ENCODE results near the gene C5.

C5 gene

DNA sequence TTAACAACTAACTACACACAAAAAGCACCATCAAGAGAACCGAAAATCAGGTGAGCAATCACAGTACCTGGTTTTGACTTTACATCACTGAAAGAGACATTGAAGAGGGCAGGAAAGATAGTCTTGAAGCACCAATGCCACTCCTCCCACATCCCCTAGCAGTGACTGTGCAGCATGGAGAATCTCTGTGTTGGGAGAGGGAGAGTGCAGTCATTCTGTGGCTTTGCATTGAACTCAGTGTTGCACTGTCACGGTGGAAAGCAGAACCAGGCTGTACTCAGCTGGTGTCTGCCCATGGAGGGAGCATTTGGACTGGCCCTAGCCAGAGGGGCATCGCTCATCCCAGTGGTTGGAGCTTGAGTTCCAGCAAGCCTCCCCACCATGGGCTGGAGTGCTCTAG lies 40.4 kb downstream of the C5 start:
- no peaks in the 10 kb centered on the region for H3K9me3 ChIP-seq (replicated peaks; ENCODE audit: low read length)
- H3K36me3 ChIP-seq (ENCODE audit: insufficient read depth, low read length) = no peaks in the 10 kb centered on the region
- H3K4me2 ChIP-seq (ENCODE audit: low read length) = no peak overlapping the region
- no peaks in the 10 kb centered on the region for H3K4me1 ChIP-seq (ENCODE audit: control insufficient read depth, insufficient read depth, low read length)
- H3K4me3 ChIP-seq (ENCODE audit: low read length) = no peak overlapping the region
- no peak overlapping the region for H3K9ac ChIP-seq (ENCODE audit: low read depth, low read length)
- no peaks in the 10 kb centered on the region for H3K27me3 ChIP-seq (ENCODE audit: control insufficient read depth, insufficient read depth, low read length)

DNA sequence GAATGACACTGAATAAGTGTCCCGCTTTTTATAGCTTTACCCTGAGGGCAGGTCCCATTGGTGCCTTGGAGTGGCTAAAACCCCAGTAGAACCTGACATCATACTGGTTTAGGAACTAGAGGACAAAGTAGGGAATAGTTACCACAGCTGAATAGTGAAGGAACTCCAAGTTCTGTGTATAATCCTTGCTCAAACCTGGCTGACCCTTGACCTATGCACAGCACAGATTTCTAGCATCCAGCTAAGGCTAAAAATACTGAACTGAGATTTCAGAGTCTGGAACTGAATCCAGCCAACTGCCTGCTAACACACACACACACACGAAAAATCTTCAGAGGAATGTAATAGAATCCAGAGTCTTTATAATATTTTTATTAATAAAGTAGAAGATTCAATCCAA lies 50.8 kb downstream of the C5 start:
- H3K4me2 ChIP-seq (ENCODE audit: low read length) = no peak overlapping the region
- H3K9ac ChIP-seq (ENCODE audit: low read depth, low read length) = no peak overlapping the region
- no peaks in the 10 kb centered on the region for H3K27me3 ChIP-seq (ENCODE audit: control insufficient read depth, insufficient read depth, low read length)
- H3K9me3 ChIP-seq (replicated peaks; ENCODE audit: low read length) = no peaks in the 10 kb centered on the region
- no peaks in the 10 kb centered on the region for H3K4me1 ChIP-seq (ENCODE audit: control insufficient read depth, insufficient read depth, low read length)
- no peak overlapping the region for H3K4me3 ChIP-seq (ENCODE audit: low read length)
- H3K36me3 ChIP-seq (ENCODE audit: insufficient read depth, low read length) = no peaks in the 10 kb centered on the region

DNA sequence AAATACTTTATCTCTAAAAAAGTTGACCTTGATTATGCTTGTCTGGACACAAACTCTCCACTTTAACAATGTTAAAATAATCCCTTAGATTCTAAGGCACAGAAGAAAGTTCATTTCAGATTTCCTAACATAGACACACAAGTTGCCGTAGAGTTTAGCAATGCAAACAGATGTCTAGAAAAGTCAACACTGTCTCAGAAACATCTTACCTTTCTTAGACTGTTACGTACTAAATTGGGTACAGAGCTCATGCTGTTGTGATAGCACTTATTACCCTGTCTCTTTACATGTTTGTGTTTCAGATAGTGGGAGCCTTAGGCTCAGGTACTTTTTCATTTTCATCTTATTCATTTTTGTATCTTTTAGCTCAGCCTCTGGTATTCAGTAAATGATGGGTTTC lies 52.0 kb downstream of the C5 start:
- Histone ChIP-seq H3K9me3 (replicated peaks; ENCODE audit: low read length) (no peaks in the 10 kb centered on the region), H3K36me3 (ENCODE audit: insufficient read depth, low read length) (no peaks in the 10 kb centered on the region), H3K27me3 (ENCODE audit: control insufficient read depth, insufficient read depth, low read length) (no peaks in the 10 kb centered on the region), H3K9ac (ENCODE audit: low read depth, low read length) (no peak overlapping the region), H3K4me1 (ENCODE audit: control insufficient read depth, insufficient read depth, low read length) (no peaks in the 10 kb centered on the region), H3K4me3 (ENCODE audit: low read length) (no peak overlapping the region), H3K4me2 (ENCODE audit: low read length) (no peak overlapping the region)

DNA sequence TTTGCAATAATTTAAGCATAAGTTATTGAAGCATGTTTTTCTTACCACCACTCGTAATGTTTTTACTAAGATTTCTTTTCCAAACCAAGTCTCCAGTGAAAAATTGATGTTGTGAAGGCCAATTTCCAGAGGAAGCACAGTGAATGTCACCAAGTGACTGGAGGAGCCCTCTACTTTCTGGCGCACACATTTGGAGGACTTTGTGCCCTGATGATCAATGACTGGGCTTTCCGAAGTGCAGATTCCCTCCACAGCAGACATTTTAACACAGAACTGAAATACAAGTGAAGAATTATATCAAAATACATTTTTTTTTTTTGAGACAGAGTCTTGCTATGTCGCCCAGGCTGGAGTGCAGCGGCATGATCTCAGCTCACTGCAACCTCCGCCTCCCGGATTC lies 52.6 kb downstream of the C5 start:
- no peak overlapping the region for H3K9ac ChIP-seq (ENCODE audit: low read depth, low read length)
- no peaks in the 10 kb centered on the region for H3K27me3 ChIP-seq (ENCODE audit: control insufficient read depth, insufficient read depth, low read length)
- H3K4me3 ChIP-seq (ENCODE audit: low read length) = no peak overlapping the region
- no peaks in the 10 kb centered on the region for H3K9me3 ChIP-seq (replicated peaks; ENCODE audit: low read length)
- no peaks in the 10 kb centered on the region for H3K36me3 ChIP-seq (ENCODE audit: insufficient read depth, low read length)
- no peaks in the 10 kb centered on the region for H3K4me1 ChIP-seq (ENCODE audit: control insufficient read depth, insufficient read depth, low read length)
- no peak overlapping the region for H3K4me2 ChIP-seq (ENCODE audit: low read length)

DNA sequence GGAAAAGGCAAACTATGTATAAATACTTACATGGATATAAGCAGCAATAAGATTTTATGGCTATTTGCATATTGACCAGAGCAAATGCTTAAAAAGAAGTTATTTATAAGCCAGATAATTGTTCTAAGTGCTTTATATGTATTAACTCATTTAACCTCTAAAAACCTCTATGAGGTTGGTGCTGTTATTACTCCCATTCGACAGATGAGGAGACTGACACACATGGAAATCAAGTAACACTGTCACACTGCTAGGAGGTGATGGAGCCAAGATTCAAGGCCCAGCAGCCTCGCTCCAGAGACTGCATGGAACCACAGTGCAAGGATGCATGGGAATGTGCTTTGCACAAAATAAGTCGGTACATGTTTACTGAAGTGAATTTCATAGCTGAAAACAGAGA lies 53.7 kb downstream of the C5 start:
- H3K9me3 ChIP-seq (replicated peaks; ENCODE audit: low read length) = no peaks in the 10 kb centered on the region
- H3K4me1 ChIP-seq (ENCODE audit: control insufficient read depth, insufficient read depth, low read length) = no peaks in the 10 kb centered on the region
- no peak overlapping the region for H3K4me3 ChIP-seq (ENCODE audit: low read length)
- H3K4me2 ChIP-seq (ENCODE audit: low read length) = no peak overlapping the region
- H3K36me3 ChIP-seq (ENCODE audit: insufficient read depth, low read length) = no peaks in the 10 kb centered on the region
- H3K9ac ChIP-seq (ENCODE audit: low read depth, low read length) = no peak overlapping the region
- H3K27me3 ChIP-seq (ENCODE audit: control insufficient read depth, insufficient read depth, low read length) = no peaks in the 10 kb centered on the region

DNA sequence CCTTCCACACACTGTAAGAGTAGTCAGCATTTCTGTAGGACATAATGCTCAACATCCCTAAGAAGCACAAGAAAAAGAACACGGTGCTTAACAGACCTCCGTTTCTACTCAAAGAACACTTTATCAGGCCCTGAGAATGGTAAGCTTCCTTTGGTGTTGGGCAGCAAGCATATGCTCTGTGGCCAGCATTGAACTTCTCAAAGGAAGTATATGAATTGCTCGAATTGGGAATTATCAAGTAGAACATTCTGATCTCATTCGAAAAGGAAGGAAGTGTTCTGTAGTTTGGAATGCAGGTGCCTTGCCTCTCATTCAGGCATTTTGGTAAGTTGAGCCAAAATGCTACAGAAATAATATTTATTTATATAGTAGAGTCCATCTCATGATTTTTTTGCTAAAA lies 61.0 kb downstream of the C5 start:
- no peak overlapping the region for H3K4me2 ChIP-seq (ENCODE audit: low read length)
- H3K4me1 ChIP-seq (ENCODE audit: control insufficient read depth, insufficient read depth, low read length) = no peaks in the 10 kb centered on the region
- no peaks in the 10 kb centered on the region for H3K9me3 ChIP-seq (replicated peaks; ENCODE audit: low read length)
- no peaks in the 10 kb centered on the region for H3K36me3 ChIP-seq (ENCODE audit: insufficient read depth, low read length)
- H3K4me3 ChIP-seq (ENCODE audit: low read length) = no peak overlapping the region
- no peak overlapping the region for H3K9ac ChIP-seq (ENCODE audit: low read depth, low read length)
- H3K27me3 ChIP-seq (ENCODE audit: control insufficient read depth, insufficient read depth, low read length) = no peaks in the 10 kb centered on the region

DNA sequence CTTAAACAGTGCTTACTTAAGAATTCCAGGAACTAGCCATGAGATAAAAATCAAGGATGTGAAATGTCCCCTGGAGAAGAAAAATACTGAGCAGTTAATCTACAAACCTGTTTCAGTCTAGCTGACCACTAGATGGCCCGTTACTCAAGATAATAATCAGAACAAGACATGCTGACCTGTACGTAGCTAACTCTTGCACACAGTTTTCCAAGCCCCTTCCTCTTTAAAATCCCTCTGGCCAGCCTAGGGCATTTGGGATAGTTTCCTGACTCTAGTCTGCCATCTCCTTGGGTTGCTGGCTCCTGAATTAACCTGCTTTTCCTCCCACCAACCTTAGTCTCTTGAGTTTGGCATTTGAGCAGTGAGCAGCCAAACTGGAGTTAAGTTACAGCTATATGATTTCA lies 64.3 kb downstream of the C5 start:
- Histone ChIP-seq H3K4me3 (ENCODE audit: low read length) (no peak overlapping the region), H3K9me3 (replicated peaks; ENCODE audit: low read length) (no peaks in the 10 kb centered on the region), H3K36me3 (ENCODE audit: insufficient read depth, low read length) (no peaks in the 10 kb centered on the region), H3K9ac (ENCODE audit: low read depth, low read length) (no peak overlapping the region), H3K27me3 (ENCODE audit: control insufficient read depth, insufficient read depth, low read length) (no peaks in the 10 kb centered on the region), H3K4me1 (ENCODE audit: control insufficient read depth, insufficient read depth, low read length) (no peaks in the 10 kb centered on the region), H3K4me2 (ENCODE audit: low read length) (no peak overlapping the region)

DNA sequence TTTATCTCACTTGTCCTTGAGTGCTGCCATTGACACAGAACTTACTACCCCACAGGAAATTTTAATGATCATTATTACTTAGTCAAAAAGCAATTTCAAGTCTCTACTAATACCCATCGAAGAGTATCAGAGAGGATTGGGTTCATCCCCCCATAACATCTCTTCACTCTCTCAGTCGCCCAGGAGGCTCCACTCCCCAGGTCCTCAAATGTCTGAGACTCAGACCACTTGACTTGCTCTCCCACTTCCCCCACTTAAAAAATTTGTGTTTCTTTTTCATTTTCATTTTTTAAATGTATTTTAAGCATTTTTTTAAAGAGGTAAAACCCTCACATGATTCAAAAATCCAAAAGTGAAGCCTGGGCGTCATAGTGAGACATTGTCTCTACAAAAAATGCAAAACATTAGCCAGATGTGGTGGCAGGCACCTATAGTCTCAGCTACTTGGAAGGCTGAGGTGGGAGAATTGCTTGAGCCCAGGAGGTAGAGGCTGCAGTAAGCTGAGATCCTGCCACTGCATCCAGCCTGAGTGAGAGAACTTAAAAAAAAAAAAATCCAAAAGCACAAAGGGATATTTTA lies 66.7 kb downstream of the C5 start:
- Histone ChIP-seq H3K4me2 (ENCODE audit: low read length) (no peak overlapping the region), H3K36me3 (ENCODE audit: insufficient read depth, low read length) (no peaks in the 10 kb centered on the region), H3K27me3 (ENCODE audit: control insufficient read depth, insufficient read depth, low read length) (no peaks in the 10 kb centered on the region), H3K4me3 (ENCODE audit: low read length) (no peak overlapping the region), H3K4me1 (ENCODE audit: control insufficient read depth, insufficient read depth, low read length) (no peaks in the 10 kb centered on the region), H3K9ac (ENCODE audit: low read depth, low read length) (no peak overlapping the region), H3K9me3 (replicated peaks; ENCODE audit: low read length) (no peaks in the 10 kb centered on the region)

DNA sequence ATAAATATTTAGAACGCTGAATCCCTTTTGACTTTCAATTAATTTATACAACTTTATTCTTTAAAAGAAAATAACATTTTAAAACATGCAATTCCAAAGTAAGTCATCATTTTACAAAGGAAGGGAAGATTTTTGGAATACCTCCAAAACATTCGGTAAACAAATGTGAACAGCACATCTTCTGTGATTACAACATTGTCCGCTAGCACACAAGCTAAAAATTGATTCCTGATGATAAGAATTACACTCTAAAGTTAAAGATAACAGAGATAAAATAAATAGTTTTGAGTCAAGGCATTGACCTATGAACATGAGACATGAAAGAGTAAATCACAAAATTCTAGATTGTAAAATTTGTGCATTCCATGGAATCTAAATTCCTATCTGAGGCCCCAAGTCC lies 67.2 kb downstream of the C5 start:
- H3K27me3 ChIP-seq (ENCODE audit: control insufficient read depth, insufficient read depth, low read length) = no peaks in the 10 kb centered on the region
- H3K4me2 ChIP-seq (ENCODE audit: low read length) = no peak overlapping the region
- no peak overlapping the region for H3K4me3 ChIP-seq (ENCODE audit: low read length)
- no peak overlapping the region for H3K9ac ChIP-seq (ENCODE audit: low read depth, low read length)
- no peaks in the 10 kb centered on the region for H3K36me3 ChIP-seq (ENCODE audit: insufficient read depth, low read length)
- no peaks in the 10 kb centered on the region for H3K9me3 ChIP-seq (replicated peaks; ENCODE audit: low read length)
- no peaks in the 10 kb centered on the region for H3K4me1 ChIP-seq (ENCODE audit: control insufficient read depth, insufficient read depth, low read length)

DNA sequence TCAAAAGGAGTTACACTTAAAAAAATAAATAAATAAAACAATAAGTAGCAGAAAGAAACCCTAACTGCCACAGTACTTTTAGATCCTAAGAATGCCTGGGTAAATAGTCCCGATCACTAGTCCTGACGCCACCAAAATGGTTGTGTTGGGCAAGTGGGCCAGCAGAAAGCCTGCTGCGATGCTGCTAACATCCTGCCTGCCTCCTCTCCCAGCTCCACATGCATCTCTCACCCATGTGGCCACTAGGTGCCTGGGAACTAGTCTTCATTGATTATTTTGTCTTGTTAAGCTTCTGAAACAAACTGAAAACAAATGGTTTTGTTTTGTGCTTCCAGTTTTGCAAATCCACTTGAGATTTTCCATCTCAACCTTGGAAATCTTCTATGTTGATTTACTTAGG lies 69.1 kb downstream of the C5 start:
- Histone ChIP-seq H3K9ac (ENCODE audit: low read depth, low read length) (no peak overlapping the region), H3K4me3 (ENCODE audit: low read length) (no peak overlapping the region), H3K36me3 (ENCODE audit: insufficient read depth, low read length) (no peaks in the 10 kb centered on the region), H3K9me3 (replicated peaks; ENCODE audit: low read length) (no peaks in the 10 kb centered on the region), H3K4me1 (ENCODE audit: control insufficient read depth, insufficient read depth, low read length) (no peaks in the 10 kb centered on the region), H3K4me2 (ENCODE audit: low read length) (no peak overlapping the region), H3K27me3 (ENCODE audit: control insufficient read depth, insufficient read depth, low read length) (no peaks in the 10 kb centered on the region)

DNA sequence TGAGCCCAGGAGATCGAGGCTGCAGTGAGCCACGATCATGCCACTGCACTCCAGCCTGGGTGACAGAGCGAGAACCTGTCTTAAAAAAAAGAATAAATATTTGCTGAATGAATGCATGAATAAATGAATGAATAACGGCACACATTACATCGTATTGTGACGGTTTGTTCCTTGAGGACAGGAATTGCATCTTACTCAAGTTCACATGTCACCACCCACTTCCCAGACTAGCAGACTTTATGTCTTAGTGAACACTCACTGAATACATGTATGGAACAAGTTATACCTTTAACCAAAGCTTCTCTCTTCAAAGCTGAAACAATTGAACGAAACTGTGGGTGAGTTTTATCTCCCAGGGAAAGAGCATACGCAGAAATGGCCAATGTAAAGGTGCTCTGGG lies 70.3 kb downstream of the C5 start:
- H3K36me3 ChIP-seq (ENCODE audit: insufficient read depth, low read length) = no peaks in the 10 kb centered on the region
- H3K4me2 ChIP-seq (ENCODE audit: low read length) = no peak overlapping the region
- H3K9ac ChIP-seq (ENCODE audit: low read depth, low read length) = no peak overlapping the region
- H3K27me3 ChIP-seq (ENCODE audit: control insufficient read depth, insufficient read depth, low read length) = no peaks in the 10 kb centered on the region
- H3K4me1 ChIP-seq (ENCODE audit: control insufficient read depth, insufficient read depth, low read length) = no peaks in the 10 kb centered on the region
- H3K4me3 ChIP-seq (ENCODE audit: low read length) = no peak overlapping the region
- H3K9me3 ChIP-seq (replicated peaks; ENCODE audit: low read length) = no peaks in the 10 kb centered on the region

DNA sequence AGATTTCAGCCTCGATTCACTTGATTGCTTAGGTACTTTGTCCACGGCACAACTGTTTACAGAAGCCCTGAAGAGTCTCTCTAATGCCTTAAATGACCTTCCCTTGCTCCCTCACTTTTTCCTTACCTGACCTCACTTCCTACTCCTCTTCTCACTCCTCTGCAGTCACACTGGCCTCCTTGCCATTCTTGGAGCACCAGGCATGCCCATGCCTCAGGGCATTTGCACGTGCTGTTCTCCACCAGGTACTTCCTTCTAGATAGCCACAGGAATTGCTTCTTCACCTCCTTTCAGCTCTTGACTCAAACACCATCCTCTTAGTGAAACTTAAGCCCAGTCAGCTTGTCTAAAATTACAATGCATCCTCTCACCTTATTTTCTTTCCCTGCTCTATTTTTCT lies 71.1 kb downstream of the C5 start:
- H3K4me1 ChIP-seq (ENCODE audit: control insufficient read depth, insufficient read depth, low read length) = no peaks in the 10 kb centered on the region
- H3K4me2 ChIP-seq (ENCODE audit: low read length) = no peak overlapping the region
- no peaks in the 10 kb centered on the region for H3K36me3 ChIP-seq (ENCODE audit: insufficient read depth, low read length)
- no peaks in the 10 kb centered on the region for H3K9me3 ChIP-seq (replicated peaks; ENCODE audit: low read length)
- no peak overlapping the region for H3K4me3 ChIP-seq (ENCODE audit: low read length)
- no peaks in the 10 kb centered on the region for H3K27me3 ChIP-seq (ENCODE audit: control insufficient read depth, insufficient read depth, low read length)
- H3K9ac ChIP-seq (ENCODE audit: low read depth, low read length) = no peak overlapping the region

All from skeletal muscle satellite cell (primary cell).